Astrocyte (in vitro differentiated cells and primary cell): ENCODE data around the gene PPP1R12A. TPM values are rescaled to one million over a fixed set of nuclear protein-coding genes. Genes with fewer than 3 reads are reported as not detected.
"Not testable (repeated sequence)": the region's sequence is repeated elsewhere in the genome, so short reads cannot be mapped to it uniquely, and the experiment has no call there.

Experiments
- DNase-seq: peaks from one replicate; pipeline ENCODE4 v3.0.0-alpha.2; 2010; ENCODE audit warnings: low read depth
- FAIRE-seq: peaks from 2 replicates; lab custom pipeline; 2011; peaks lifted over from hg19 to GRCh38; lab: Jason Lieb, UNC
- H2AFZ ChIP-seq: 2 replicates; pipeline ENCODE4 v1.6.0; 2012; ENCODE audit warnings: low read depth, low read length, inconsistent platforms
- H3K27ac ChIP-seq: 2 replicates; pipeline ENCODE4 v1.5.1; 2011; ENCODE audit warnings: low read depth, low read length, inconsistent platforms
- H3K27me3 ChIP-seq: 2 replicates; pipeline ENCODE4 v1.6.0; 2011; ENCODE audit warnings: low read length, inconsistent platforms; ENCODE audit not compliant: insufficient read depth
- H3K36me3 ChIP-seq: 2 replicates; pipeline ENCODE4 v1.5.1; 2011; ENCODE audit warnings: low read length, inconsistent platforms; ENCODE audit not compliant: insufficient read depth
- H3K4me1 ChIP-seq: 2 replicates; pipeline ENCODE4 v1.5.1; 2011; ENCODE audit warnings: low read length, inconsistent platforms; ENCODE audit not compliant: insufficient read depth
- H3K4me2 ChIP-seq: 2 replicates; pipeline ENCODE4 v1.6.0; 2012; ENCODE audit warnings: low read length, inconsistent platforms
- H3K4me3 ChIP-seq: 2 replicates; pipeline ENCODE4 v1.5.1; 2011; ENCODE audit warnings: low read depth, mild to moderate bottlenecking, low read length, inconsistent platforms; ENCODE audit not compliant: insufficient read depth
- H3K79me2 ChIP-seq: 2 replicates; pipeline ENCODE4 v1.6.0; 2012; ENCODE audit warnings: mild to moderate bottlenecking, low read length, inconsistent platforms; ENCODE audit not compliant: insufficient read depth
- H3K9ac ChIP-seq: 2 replicates; pipeline ENCODE4 v1.6.0; 2012; ENCODE audit warnings: mild to moderate bottlenecking, low read length, inconsistent platforms
- H3K9me3 ChIP-seq: 2 replicates; pipeline ENCODE4 v1.5.1; 2012; ENCODE audit warnings: low read depth, mild to moderate bottlenecking, low read length, inconsistent platforms; ENCODE audit not compliant: insufficient read depth
- H4K20me1 ChIP-seq: 2 replicates; pipeline ENCODE4 v1.6.0; 2012; ENCODE audit warnings: low read length, inconsistent platforms; ENCODE audit not compliant: insufficient read depth
- H3K27ac Mint-ChIP-seq: one replicate; pipeline ENCODE4 v1.8.0; 2021; ENCODE audit warnings: mild to moderate bottlenecking, mixed read lengths; ENCODE audit not compliant: unreplicated experiment
- H3K27me3 Mint-ChIP-seq: one replicate; pipeline ENCODE4 v1.8.0; 2021; ENCODE audit warnings: low read depth, mixed read lengths; ENCODE audit not compliant: unreplicated experiment
- H3K36me3 Mint-ChIP-seq: one replicate; pipeline ENCODE4 v1.8.0; 2021; ENCODE audit warnings: low read depth, mixed read lengths; ENCODE audit not compliant: unreplicated experiment
- H3K4me1 Mint-ChIP-seq: one replicate; pipeline ENCODE4 v1.8.0; 2021; ENCODE audit warnings: low read depth, mixed read lengths; ENCODE audit not compliant: unreplicated experiment
- H3K4me3 Mint-ChIP-seq: one replicate; pipeline ENCODE4 v1.8.0; 2021; ENCODE audit warnings: mild to moderate bottlenecking, moderate library complexity, mixed read lengths; ENCODE audit not compliant: unreplicated experiment
- H3K9me3 Mint-ChIP-seq: one replicate; pipeline ENCODE4 v1.8.0; 2021; ENCODE audit warnings: mild to moderate bottlenecking, mixed read lengths; ENCODE audit not compliant: unreplicated experiment
- EZH2 ChIP-seq: IDR thresholded peaks from 2 replicates; pipeline ENCODE4 v1.6.1; 2012; ENCODE audit warnings: mild to moderate bottlenecking, low read length, inconsistent platforms; ENCODE audit not compliant: insufficient read depth
- total RNA-seq: library from RNA; stranded (reverse); gene quantifications from 2 replicates; pipeline ENCODE4 v1.2.1, GENCODE V29; 2021
- TF ChIP-seq, protein P1 (sequence below): IDR thresholded peaks from 2 replicates; pipeline ENCODE4 v1.5.1; 2011; ENCODE audit warnings: low read depth, mild to moderate bottlenecking, inconsistent platforms, low read length, moderate library complexity; ENCODE audit not compliant: insufficient read depth

PPP1R12A gene
- total RNA-seq, 1 donor from 2014 or later = 115 TPM

- Mint-ChIP-seq H3K27ac (no peak overlapping the region), H3K36me3 (no peaks in the 10 kb centered on the region), H3K4me1 (no peaks in the 10 kb centered on the region), H3K27me3 (no peaks in the 10 kb centered on the region), H3K9me3 (no peaks in the 10 kb centered on the region), H3K4me3 (no peak overlapping the region)
- H3K4me2 ChIP-seq = no peak overlapping the region
- no peak overlapping the region for H3K9ac ChIP-seq
- H4K20me1 ChIP-seq = no peaks in the 10 kb centered on the region
- DNase-seq (no peak), FAIRE-seq (no peak)
- no peaks in the 10 kb centered on the region for H3K27me3 ChIP-seq
- H3K36me3 ChIP-seq = no peaks in the 10 kb centered on the region
- H3K4me1 ChIP-seq = no peaks in the 10 kb centered on the region
- H2AFZ ChIP-seq = no peak overlapping the region
- TF ChIP-seq EZH2 = no peak
- TF ChIP-seq, protein P1, sequence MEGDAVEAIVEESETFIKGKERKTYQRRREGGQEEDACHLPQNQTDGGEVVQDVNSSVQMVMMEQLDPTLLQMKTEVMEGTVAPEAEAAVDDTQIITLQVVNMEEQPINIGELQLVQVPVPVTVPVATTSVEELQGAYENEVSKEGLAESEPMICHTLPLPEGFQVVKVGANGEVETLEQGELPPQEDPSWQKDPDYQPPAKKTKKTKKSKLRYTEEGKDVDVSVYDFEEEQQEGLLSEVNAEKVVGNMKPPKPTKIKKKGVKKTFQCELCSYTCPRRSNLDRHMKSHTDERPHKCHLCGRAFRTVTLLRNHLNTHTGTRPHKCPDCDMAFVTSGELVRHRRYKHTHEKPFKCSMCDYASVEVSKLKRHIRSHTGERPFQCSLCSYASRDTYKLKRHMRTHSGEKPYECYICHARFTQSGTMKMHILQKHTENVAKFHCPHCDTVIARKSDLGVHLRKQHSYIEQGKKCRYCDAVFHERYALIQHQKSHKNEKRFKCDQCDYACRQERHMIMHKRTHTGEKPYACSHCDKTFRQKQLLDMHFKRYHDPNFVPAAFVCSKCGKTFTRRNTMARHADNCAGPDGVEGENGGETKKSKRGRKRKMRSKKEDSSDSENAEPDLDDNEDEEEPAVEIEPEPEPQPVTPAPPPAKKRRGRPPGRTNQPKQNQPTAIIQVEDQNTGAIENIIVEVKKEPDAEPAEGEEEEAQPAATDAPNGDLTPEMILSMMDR = no peak
- H3K9me3 ChIP-seq = no peaks in the 10 kb centered on the region
- H3K4me3 ChIP-seq = no peak overlapping the region
- H3K79me2 ChIP-seq = no peaks in the 10 kb centered on the region
- no peak overlapping the region for H3K27ac ChIP-seq
Observed at GRCh38 chr12:79944565-79944964, 9.7 kb upstream of the PPP1R12A start.

DNA sequence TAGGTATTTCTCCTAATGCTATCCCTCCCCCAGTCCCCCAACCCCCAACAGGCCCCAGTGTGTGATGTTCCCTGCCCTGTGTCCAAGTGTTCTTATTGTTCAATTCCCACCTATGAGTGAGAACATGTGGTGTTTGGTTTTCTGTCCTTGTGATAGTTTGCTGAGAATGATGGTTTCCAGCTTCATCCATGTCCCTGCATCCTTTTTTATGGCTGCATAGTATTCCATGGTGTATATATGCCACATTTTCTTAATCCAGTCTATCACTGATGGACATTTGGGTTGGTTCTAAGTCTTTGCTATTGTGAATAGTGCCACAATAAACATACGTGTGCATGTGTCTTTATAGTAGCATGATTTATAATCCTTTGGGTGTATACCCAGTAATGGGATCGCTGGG, 7.9 kb upstream of the PPP1R12A start:
- not testable (repeated sequence) for H3K4me3 ChIP-seq, H2AFZ ChIP-seq, H3K27me3 Mint-ChIP-seq, H3K27ac ChIP-seq, H3K79me2 ChIP-seq, H3K4me1 Mint-ChIP-seq, H3K4me2 ChIP-seq, H3K4me3 Mint-ChIP-seq, H3K36me3 Mint-ChIP-seq, H3K27ac Mint-ChIP-seq, H3K9me3 Mint-ChIP-seq, H4K20me1 ChIP-seq, FAIRE-seq, H3K36me3 ChIP-seq, H3K9me3 ChIP-seq, H3K9ac ChIP-seq, H3K27me3 ChIP-seq, DNase-seq, H3K4me1 ChIP-seq

GRCh38 chr12:79939728-79940310, 4.9 kb upstream of the PPP1R12A start:
- peaks cover 7% of the 10 kb centered on the region for H3K4me1 ChIP-seq
- Mint-ChIP-seq H3K27ac (no peak overlapping the region), H3K4me3 (no peak overlapping the region), H3K4me1 (peaks cover 7% of the 10 kb centered on the region), H3K36me3 (no peaks in the 10 kb centered on the region), H3K9me3 (no peaks in the 10 kb centered on the region), H3K27me3 (no peaks in the 10 kb centered on the region)
- DNase-seq (no peak), FAIRE-seq (no peak)
- no peak overlapping the region for H3K27ac ChIP-seq
- no peaks in the 10 kb centered on the region for H3K9me3 ChIP-seq
- H3K9ac ChIP-seq = no peak overlapping the region
- H3K4me3 ChIP-seq = no peak overlapping the region
- no peaks in the 10 kb centered on the region for H3K27me3 ChIP-seq
- H3K4me2 ChIP-seq = no peak overlapping the region
- no peaks in the 10 kb centered on the region for H4K20me1 ChIP-seq
- H3K79me2 ChIP-seq = peaks cover 17% of the 10 kb centered on the region
- H3K36me3 ChIP-seq = no peaks in the 10 kb centered on the region
- no peak for TF ChIP-seq EZH2
- TF ChIP-seq, protein P1 = no peak
- no peak overlapping the region for H2AFZ ChIP-seq
